Ramos (cell line): ENCODE data around the gene NOP9.

ENCODE experiments used
- in situ Hi-C: fragments of 300-500 bp; cut with MboI; formaldehyde crosslinking; loops from one replicate; pipeline ENCODE4 v1.14.3; 2022; ENCODE audit warnings: low sequenced_read_pairs; ENCODE audit not compliant: unreplicated experiment

The NOP9 gene

GRCh38 chr14:24279301-24280186, 20.1 kb upstream of the NOP9 start:
- in situ Hi-C loops: no loop called here

GRCh38 chr14:24280797-24281460, 18.7 kb upstream of the NOP9 start:
- in situ Hi-C loops: no loop called here

GRCh38 chr14:24281636-24282035, 18.0 kb upstream of the NOP9 start:
- in situ Hi-C loops: no loop called here

GRCh38 chr14:24282736-24283135, 16.9 kb upstream of the NOP9 start:
- in situ Hi-C loops: no loop called here

GRCh38 chr14:24283796-24284460, 15.7 kb upstream of the NOP9 start:
- in situ Hi-C loops: no loop called here

- in situ Hi-C loops: no loop called here
Measured at GRCh38 chr14:24284501-24285035, 15.1 kb upstream of the NOP9 start.

GRCh38 chr14:24285351-24285750, 14.3 kb upstream of the NOP9 start:
- in situ Hi-C loops: no loop called here

- in situ Hi-C loops: no loop called here
Measured at GRCh38 chr14:24286996-24287395, 12.7 kb upstream of the NOP9 start.

- in situ Hi-C loops: no loop called here
Measured at GRCh38 chr14:24289649-24290280, 9.9 kb upstream of the NOP9 start.

GRCh38 chr14:24290746-24291145, 8.9 kb upstream of the NOP9 start:
- in situ Hi-C loops: no loop called here

- in situ Hi-C loops: no loop called here
Measured at GRCh38 chr14:24291446-24292117, 8.1 kb upstream of the NOP9 start.

- in situ Hi-C loops: no loop called here
Measured at GRCh38 chr14:24292118-24292807, 7.4 kb upstream of the NOP9 start.

GRCh38 chr14:24293525-24293924, 6.1 kb upstream of the NOP9 start:
- in situ Hi-C loops: no loop called here

GRCh38 chr14:24296341-24297157, 3.1 kb upstream of the NOP9 start:
- in situ Hi-C loops: loop anchor here (5.0 kb wide), 1 partner anchor 54 kb away; the partner anchor contains the start of gene TINF2

- in situ Hi-C loops: loop anchor here (5.0 kb wide), 1 partner anchor 55 kb away; the partner anchor contains the start of gene TINF2
Measured at GRCh38 chr14:24297190-24297964, 2.3 kb upstream of the NOP9 start.

- in situ Hi-C loops: loop anchor here (5.0 kb wide), 1 partner anchor 57 kb away; the partner anchor contains the start of gene TINF2
Measured at GRCh38 chr14:24298892-24299254, 777 bp upstream of the NOP9 start.

- in situ Hi-C loops: no loop called here
Measured at GRCh38 chr14:24300326-24300980, 803 bp downstream of the NOP9 start.
